SK-N-SH treated with all-trans-retinoic acid at 6 μM for 48 hours (cell line): ENCODE measurements around the gene GPR12.

ENCODE experiments used
- BACH2 ChIP-seq: fragments of 250-450 bp; sonication (Bioruptor Pico); IDR thresholded peaks from 2 replicates; pipeline ENCODE4 v1.9.0; 2021; ENCODE audit warnings: mild to moderate bottlenecking, borderline replicate concordance
- GLIS3 ChIP-seq: fragments of 250-450 bp; sonication (Bioruptor Pico); IDR thresholded peaks from 2 replicates; pipeline ENCODE4 v1.5.0; 2020; ENCODE audit warnings: mild to moderate bottlenecking, moderate library complexity
- TCF4 ChIP-seq: fragments of 250-450 bp; sonication (Bioruptor Pico); IDR thresholded peaks from 2 replicates; pipeline ENCODE4 v1.8.0; 2021; ENCODE audit warnings: mild to moderate bottlenecking, moderate library complexity, borderline replicate concordance
- TF ChIP-seq, protein P1 (sequence below): fragments of 250-450 bp; sonication (Bioruptor Pico); IDR thresholded peaks from 2 replicates; pipeline ENCODE4 v1.8.0; 2020; ENCODE audit warnings: mild to moderate bottlenecking, moderate library complexity, borderline replicate concordance
- TF ChIP-seq, protein P2 (sequence below): fragments of 250-450 bp; sonication (Bioruptor Pico); IDR thresholded peaks from 2 replicates; pipeline ENCODE4 v1.5.1; 2020; ENCODE audit warnings: low read depth, mild to moderate bottlenecking, moderate library complexity
- TF ChIP-seq, protein P3 (sequence below): fragments of 250-450 bp; sonication (Bioruptor Pico); IDR thresholded peaks from 2 replicates; pipeline ENCODE4 v1.8.0; 2021; ENCODE audit warnings: low read depth, mild to moderate bottlenecking, moderate library complexity, borderline replicate concordance

DNA sequence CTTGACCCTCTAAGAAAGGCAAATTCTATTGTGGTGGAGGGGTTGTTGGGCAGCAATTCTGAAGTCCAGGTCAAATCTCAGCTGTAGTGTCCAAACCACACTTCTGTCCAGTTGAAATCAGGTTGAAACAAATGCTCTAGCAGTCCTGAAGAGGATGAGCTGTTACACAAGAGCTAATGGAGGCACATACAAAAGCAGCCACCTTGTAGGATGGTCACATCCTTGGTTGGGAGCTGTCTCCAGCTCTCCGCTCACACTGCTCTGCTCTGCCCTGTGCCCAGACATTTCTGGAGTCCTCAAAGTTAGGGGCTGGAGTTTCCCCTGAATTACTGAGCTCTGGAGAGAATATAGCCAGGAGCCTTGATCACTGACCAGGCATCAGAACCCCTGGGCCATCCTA is 47.2 kb downstream of the GPR12 start:
- no peak for TF ChIP-seq TCF4 (CRISPR knock-in tag)
- TF ChIP-seq, protein P1, sequence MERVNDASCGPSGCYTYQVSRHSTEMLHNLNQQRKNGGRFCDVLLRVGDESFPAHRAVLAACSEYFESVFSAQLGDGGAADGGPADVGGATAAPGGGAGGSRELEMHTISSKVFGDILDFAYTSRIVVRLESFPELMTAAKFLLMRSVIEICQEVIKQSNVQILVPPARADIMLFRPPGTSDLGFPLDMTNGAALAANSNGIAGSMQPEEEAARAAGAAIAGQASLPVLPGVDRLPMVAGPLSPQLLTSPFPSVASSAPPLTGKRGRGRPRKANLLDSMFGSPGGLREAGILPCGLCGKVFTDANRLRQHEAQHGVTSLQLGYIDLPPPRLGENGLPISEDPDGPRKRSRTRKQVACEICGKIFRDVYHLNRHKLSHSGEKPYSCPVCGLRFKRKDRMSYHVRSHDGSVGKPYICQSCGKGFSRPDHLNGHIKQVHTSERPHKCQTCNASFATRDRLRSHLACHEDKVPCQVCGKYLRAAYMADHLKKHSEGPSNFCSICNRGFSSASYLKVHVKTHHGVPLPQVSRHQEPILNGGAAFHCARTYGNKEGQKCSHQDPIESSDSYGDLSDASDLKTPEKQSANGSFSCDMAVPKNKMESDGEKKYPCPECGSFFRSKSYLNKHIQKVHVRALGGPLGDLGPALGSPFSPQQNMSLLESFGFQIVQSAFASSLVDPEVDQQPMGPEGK (CRISPR knock-in tag), result no peak
- TF ChIP-seq BACH2, result no peak
- TF ChIP-seq, protein P2, sequence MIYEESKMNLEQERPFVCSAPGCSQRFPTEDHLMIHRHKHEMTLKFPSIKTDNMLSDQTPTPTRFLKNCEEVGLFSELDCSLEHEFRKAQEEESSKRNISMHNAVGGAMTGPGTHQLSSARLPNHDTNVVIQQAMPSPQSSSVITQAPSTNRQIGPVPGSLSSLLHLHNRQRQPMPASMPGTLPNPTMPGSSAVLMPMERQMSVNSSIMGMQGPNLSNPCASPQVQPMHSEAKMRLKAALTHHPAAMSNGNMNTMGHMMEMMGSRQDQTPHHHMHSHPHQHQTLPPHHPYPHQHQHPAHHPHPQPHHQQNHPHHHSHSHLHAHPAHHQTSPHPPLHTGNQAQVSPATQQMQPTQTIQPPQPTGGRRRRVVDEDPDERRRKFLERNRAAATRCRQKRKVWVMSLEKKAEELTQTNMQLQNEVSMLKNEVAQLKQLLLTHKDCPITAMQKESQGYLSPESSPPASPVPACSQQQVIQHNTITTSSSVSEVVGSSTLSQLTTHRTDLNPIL, result no peak
- no peak for TF ChIP-seq GLIS3 (CRISPR knock-in tag)
- TF ChIP-seq, protein P3, sequence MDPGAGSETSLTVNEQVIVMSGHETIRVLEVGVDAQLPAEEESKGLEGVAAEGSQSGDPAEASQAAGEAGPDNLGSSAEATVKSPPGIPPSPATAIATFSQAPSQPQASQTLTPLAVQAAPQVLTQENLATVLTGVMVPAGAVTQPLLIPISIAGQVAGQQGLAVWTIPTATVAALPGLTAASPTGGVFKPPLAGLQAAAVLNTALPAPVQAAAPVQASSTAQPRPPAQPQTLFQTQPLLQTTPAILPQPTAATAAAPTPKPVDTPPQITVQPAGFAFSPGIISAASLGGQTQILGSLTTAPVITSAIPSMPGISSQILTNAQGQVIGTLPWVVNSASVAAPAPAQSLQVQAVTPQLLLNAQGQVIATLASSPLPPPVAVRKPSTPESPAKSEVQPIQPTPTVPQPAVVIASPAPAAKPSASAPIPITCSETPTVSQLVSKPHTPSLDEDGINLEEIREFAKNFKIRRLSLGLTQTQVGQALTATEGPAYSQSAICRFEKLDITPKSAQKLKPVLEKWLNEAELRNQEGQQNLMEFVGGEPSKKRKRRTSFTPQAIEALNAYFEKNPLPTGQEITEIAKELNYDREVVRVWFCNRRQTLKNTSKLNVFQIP (CRISPR knock-in tag), result no peak
